ENCODE data around the gene LRIG3. TPM values are rescaled to one million over a fixed set of nuclear protein-coding genes. Genes with fewer than 3 reads are reported as not detected.
"Not testable (repeated sequence)": the region's sequence is repeated elsewhere in the genome, so short reads cannot be mapped to it uniquely, and the experiment has no call there.

The LRIG3 gene
- polyA plus RNA-seq, 5 donors, result 31.3 to 56.5 (median 43.4) TPM

- DNase-seq, result no peak
Measured at GRCh38 chr12:58860788-58861240, 59.5 kb downstream of the LRIG3 start.

GRCh38 chr12:58860056-58860787 is 60.1 kb downstream of the LRIG3 start:
- no peak for DNase-seq

GRCh38 chr12:58858030-58858429 is 62.3 kb downstream of the LRIG3 start:
- DNase-seq, result no peak

GRCh38 chr12:58857206-58857605 is 63.1 kb downstream of the LRIG3 start:
- not testable (repeated sequence) for DNase-seq

- DNase-seq, result not testable (repeated sequence)
Measured at GRCh38 chr12:58855630-58856029, 64.7 kb downstream of the LRIG3 start.

GRCh38 chr12:58850826-58851225 is 69.5 kb downstream of the LRIG3 start:
- no peak for DNase-seq

GRCh38 chr12:58847901-58848600 is 72.3 kb downstream of the LRIG3 start:
- no peak for DNase-seq

- DNase-seq, result no peak
Measured at GRCh38 chr12:58844161-58844560, 76.1 kb downstream of the LRIG3 start.

GRCh38 chr12:58841058-58841798 is 79.1 kb downstream of the LRIG3 start:
- no peak for DNase-seq

- peak in 1 of 2 donors; percentile 9 for DNase-seq
Measured at GRCh38 chr12:58833853-58834252, 86.5 kb downstream of the LRIG3 start.

- no peak for DNase-seq
Measured at GRCh38 chr12:58832920-58833319, 87.4 kb downstream of the LRIG3 start.
